Endothelial cell of umbilical vein (primary cell): ENCODE results near the gene VWCE. TPM values are rescaled to one million over a fixed set of nuclear protein-coding genes. Genes with fewer than 3 reads are reported as not detected.

ENCODE experiments used
- BruUV-seq: library from RNA; stranded (reverse); fragments of 400-500 nt; replicated peaks from 2 replicates; lab custom pipeline; 2021; lab: Mats Ljungman, UMichigan
- CTCF ChIA-PET: fragments of 300-600, 350-600 bp; sonication (Branson Sonifier 250); formaldehyde crosslinking; loops from one replicate; lab custom pipeline; 2021; ENCODE audit warnings: antibody characterized with exemption, inconsistent platforms; lab: Charles Lee
- POLR2A ChIA-PET: fragments of 300-600, 350-600 bp; sonication (Branson Sonifier 250); formaldehyde crosslinking; loops from one replicate; lab custom pipeline; 2021; ENCODE audit warnings: antibody characterized with exemption, inconsistent platforms; lab: Charles Lee
- DNase-seq: peaks from one replicate; pipeline ENCODE4 v3.0.0-alpha.2; 2011; ENCODE audit warnings: low read depth, low spot score
- FAIRE-seq: peaks from 2 replicates; lab custom pipeline; 2011; peaks lifted over from hg19 to GRCh38; lab: Jason Lieb, UNC
- H2AFZ ChIP-seq: 2 replicates; pipeline ENCODE4 v1.6.0; 2012; ENCODE audit warnings: low read depth, low read length, control low read depth, inconsistent platforms
- H3K27ac ChIP-seq: 2 replicates; pipeline ENCODE4 v1.5.1; 2011; ENCODE audit warnings: low read depth, mild to moderate bottlenecking, control low read depth, low read length, moderate library complexity; ENCODE audit not compliant: insufficient read depth
- H3K27me3 ChIP-seq, 2 experiments: 2 replicates each; pipeline versions ENCODE4 v1.6.0 to v1.6.1; 2011; ENCODE audit warnings: low read length in 2 of 2, mixed read lengths in 1 of 2; ENCODE audit not compliant: control insufficient read depth in 2 of 2, insufficient read depth in 2 of 2
- H3K36me3 ChIP-seq, 2 experiments: 2 replicates in 1 of 2; 3 replicates in 1 of 2; pipeline ENCODE4 v1.5.1; 2011; ENCODE audit warnings: low read length in 2 of 2, mild to moderate bottlenecking in 1 of 2, moderate library complexity in 1 of 2; ENCODE audit not compliant: control insufficient read depth in 2 of 2, insufficient read depth in 2 of 2; ENCODE audit errors: extremely low read depth in 1 of 2
- H3K4me1 ChIP-seq: 3 replicates; pipeline ENCODE4 v1.5.1; 2011; ENCODE audit warnings: mild to moderate bottlenecking, low read length; ENCODE audit not compliant: control insufficient read depth, insufficient read depth; ENCODE audit errors: extremely low read depth
- H3K4me2 ChIP-seq: 2 replicates; pipeline ENCODE4 v1.6.1; 2011; ENCODE audit warnings: low read length, control low read depth, mixed read lengths; ENCODE audit not compliant: insufficient read depth
- H3K4me3 ChIP-seq, 3 experiments: fragments of 200-600 bp in 1 of 3; sonication (generic), shearing (Covaris generic) in 1 of 3; replicated peaks in 1 of 3; 2 replicates each; pipeline ENCODE4 v1.5.1; 2011 to 2016; ENCODE audit warnings: control low read depth in 3 of 3, low read length in 3 of 3, mild to moderate bottlenecking in 2 of 3, inconsistent platforms in 1 of 3, low read depth in 1 of 3, moderate library complexity in 1 of 3; ENCODE audit not compliant: insufficient read depth in 1 of 3
- H3K79me2 ChIP-seq: 2 replicates; pipeline ENCODE4 v1.6.0; 2012; ENCODE audit warnings: low read length, inconsistent platforms; ENCODE audit not compliant: control insufficient read depth, insufficient read depth
- H3K9ac ChIP-seq: replicated peaks from 2 replicates; pipeline ENCODE3; 2011; ENCODE audit warnings: low read length, control low read depth; ENCODE audit not compliant: insufficient read depth; ENCODE audit errors: extremely low read depth
- H3K9me1 ChIP-seq: replicated peaks from 3 replicates; pipeline ENCODE4 v1.6.0; 2011; ENCODE audit warnings: mild to moderate bottlenecking, low read length; ENCODE audit not compliant: control insufficient read depth, insufficient read depth; ENCODE audit errors: extremely low read depth
- H3K9me3 ChIP-seq: replicated peaks from 2 replicates; pipeline ENCODE4 v1.5.1; 2012; ENCODE audit warnings: low read length, inconsistent platforms; ENCODE audit not compliant: control insufficient read depth, insufficient read depth
- H4K20me1 ChIP-seq: replicated peaks from 2 replicates; pipeline ENCODE3; 2011; ENCODE audit warnings: mild to moderate bottlenecking, low read length; ENCODE audit not compliant: control insufficient read depth, insufficient read depth; ENCODE audit errors: extremely low read depth
- EZH2 ChIP-seq: IDR thresholded peaks from 2 replicates; pipeline ENCODE4 v1.6.1; 2012; ENCODE audit warnings: borderline replicate concordance, low read depth, mild to moderate bottlenecking, moderate library complexity, low read length, inconsistent platforms; ENCODE audit not compliant: severe bottlenecking
- FOS ChIP-seq: IDR thresholded peaks from 2 replicates; pipeline ENCODE4 v1.6.1; 2011; ENCODE audit warnings: mild to moderate bottlenecking, low read length, moderate library complexity, borderline replicate concordance; ENCODE audit not compliant: insufficient read depth
- GATA2 ChIP-seq: IDR thresholded peaks from 2 replicates; pipeline ENCODE4 v1.7.0; 2011; ENCODE audit warnings: low read depth, mild to moderate bottlenecking, moderate library complexity, mixed read lengths, low read length; ENCODE audit not compliant: insufficient read length, insufficient read depth
- JUN ChIP-seq: IDR thresholded peaks from 2 replicates; pipeline ENCODE4 v1.6.1; 2011; ENCODE audit warnings: borderline replicate concordance, low read depth; ENCODE audit not compliant: insufficient read length, insufficient read depth
- MYC ChIP-seq: IDR thresholded peaks from one replicate; pipeline ENCODE4 v1.6.1; 2011; ENCODE audit warnings: mild to moderate bottlenecking, low read depth, low read length
- POLR2A ChIP-seq: IDR thresholded peaks from 2 replicates; pipeline ENCODE4 v1.6.1; 2012; ENCODE audit warnings: low read depth, mild to moderate bottlenecking, control low read depth, low read length
- POLR2AphosphoS5 ChIP-seq: IDR thresholded peaks from 2 replicates; pipeline ENCODE4 v1.6.1; 2012; ENCODE audit warnings: low read depth, mild to moderate bottlenecking, control low read depth, low read length, moderate library complexity; ENCODE audit not compliant: insufficient read depth
- dilution Hi-C: fragments of 300-500 bp; cut with MboI; formaldehyde crosslinking; loops from one replicate; pipeline ENCODE4 v1.15.0; 2019; ENCODE audit warnings: low sequenced_read_pairs; ENCODE audit not compliant: extremely low pct_ligation_motif_present
- intact Hi-C: fragments of 100-400 bp; cut with micrococcal nuclease; formaldehyde crosslinking; loops from one replicate; pipeline ENCODE4 v1.10.0; 2022
- polyA plus RNA-seq, 4 experiments: library from polyadenylated mRNA; depleted of rRNA in 3 of 4; stranded (reverse) in 3 of 4; unstranded in 1 of 4; fragments of >200 nt; gene quantifications; 2 replicates each; pipeline versions ENCODE4 v1.2.1 to v1.2.3, GENCODE V29; 2011 to 2012; ENCODE audit warnings: missing spikeins in 1 of 4
- total RNA-seq: library from RNA; stranded (reverse); gene quantifications from 2 replicates; pipeline ENCODE4 v1.2.3, GENCODE V29; 2021
- TF ChIP-seq, protein P1 (sequence below): IDR thresholded peaks from 2 replicates; pipeline ENCODE4 v1.6.1; 2011; ENCODE audit not compliant: insufficient read depth, insufficient read length
- TF ChIP-seq, protein P2 (sequence below), 2 donors: IDR thresholded peaks; 1 replicate in 1 of 2; 2 replicates in 1 of 2; pipeline ENCODE4 v1.5.1; 2011; ENCODE audit warnings: low read length in 2 of 2, mild to moderate bottlenecking in 2 of 2, moderate library complexity in 2 of 2, control low read depth in 1 of 2, inconsistent platforms in 1 of 2, low read depth in 1 of 2; ENCODE audit not compliant: insufficient read depth in 1 of 2; ENCODE audit errors: extremely low read depth in 1 of 2

Gene VWCE
- total and polyA plus RNA-seq, 2 donors (not counting 3 experiments of a cell fraction or from before 2014, with no cell fraction given) = 6.5 to 14.4 TPM

DNA sequence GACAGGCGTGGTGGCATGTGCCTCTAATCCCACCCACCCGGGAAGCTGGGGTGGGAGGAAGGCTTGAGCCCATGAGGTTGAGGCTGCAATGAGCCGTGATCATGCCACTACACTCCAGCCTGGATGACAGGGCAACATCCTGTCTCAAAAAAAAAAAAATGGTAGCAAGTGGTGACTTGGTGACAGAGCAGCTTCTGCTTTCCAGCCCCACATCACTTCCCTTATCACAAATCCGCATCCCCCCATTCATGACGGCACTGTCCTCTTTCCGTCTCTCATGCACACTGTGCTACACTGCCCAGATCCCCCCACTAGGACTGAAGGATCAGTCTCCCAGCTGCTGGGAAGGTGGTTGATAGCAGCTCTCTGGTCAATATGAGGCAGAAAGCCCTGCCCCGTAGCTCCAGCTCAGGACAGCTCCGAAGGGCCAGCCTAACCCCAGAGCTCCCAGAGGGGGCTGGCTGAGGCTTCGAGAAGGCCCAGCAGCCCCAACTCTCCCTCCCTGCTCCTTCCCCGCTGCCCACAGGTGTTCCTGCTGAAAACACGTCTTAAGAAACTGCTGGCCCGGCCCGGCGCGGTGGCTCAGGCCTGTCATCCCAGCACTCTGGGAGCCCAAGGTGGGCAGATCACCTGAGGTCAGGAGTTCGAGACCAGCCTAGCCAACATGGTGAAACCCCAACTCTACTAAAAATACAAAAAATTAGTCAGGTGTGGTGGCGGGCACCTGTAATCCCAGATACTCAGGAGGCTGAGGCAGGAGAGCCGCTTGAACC lies 38.2 kb downstream of the VWCE start:
- DNase-seq (no peak), FAIRE-seq (no peak)
- Histone ChIP-seq H2AFZ (no peak overlapping the region), H3K4me3 (no peak overlapping the region), H4K20me1 (no peaks in the 10 kb centered on the region), H3K36me3 (no peaks in the 10 kb centered on the region), H3K79me2 (no peaks in the 10 kb centered on the region), H3K4me1 (no peaks in the 10 kb centered on the region), H3K4me2 (no peak overlapping the region), H3K27ac (no peak overlapping the region), H3K9me3 (no peaks in the 10 kb centered on the region), H3K9ac (no peak overlapping the region), H3K27me3 (peaks cover 0 to 1% of the 10 kb centered on the region in 2 experiments), H3K9me1 (no peaks in the 10 kb centered on the region)
- dilution Hi-C loops = no loop called here
- POLR2A ChIA-PET = no interaction called here
- no TSS peak for BruUV-seq
- CTCF ChIA-PET = interaction anchor here (1.5 to 2.2 kb wide), 2 partner anchors 38 to 129 kb away, joined by 3 to 8 read pairs; partner anchors contain the start of gene VWCE
- intact Hi-C loops = loop anchor here (10.0 kb wide), 1 partner anchor 78 kb away; the partner anchor contains the start of genes DDB1 and TKFC
- TF ChIP-seq MYC (no peak), POLR2AphosphoS5 (no peak), GATA2 (no peak), POLR2A (no peak), JUN (no peak), EZH2 (no peak), FOS (no peak)
- TF ChIP-seq, protein P1, sequence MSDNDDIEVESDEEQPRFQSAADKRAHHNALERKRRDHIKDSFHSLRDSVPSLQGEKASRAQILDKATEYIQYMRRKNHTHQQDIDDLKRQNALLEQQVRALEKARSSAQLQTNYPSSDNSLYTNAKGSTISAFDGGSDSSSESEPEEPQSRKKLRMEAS = no peak
- TF ChIP-seq, protein P2, sequence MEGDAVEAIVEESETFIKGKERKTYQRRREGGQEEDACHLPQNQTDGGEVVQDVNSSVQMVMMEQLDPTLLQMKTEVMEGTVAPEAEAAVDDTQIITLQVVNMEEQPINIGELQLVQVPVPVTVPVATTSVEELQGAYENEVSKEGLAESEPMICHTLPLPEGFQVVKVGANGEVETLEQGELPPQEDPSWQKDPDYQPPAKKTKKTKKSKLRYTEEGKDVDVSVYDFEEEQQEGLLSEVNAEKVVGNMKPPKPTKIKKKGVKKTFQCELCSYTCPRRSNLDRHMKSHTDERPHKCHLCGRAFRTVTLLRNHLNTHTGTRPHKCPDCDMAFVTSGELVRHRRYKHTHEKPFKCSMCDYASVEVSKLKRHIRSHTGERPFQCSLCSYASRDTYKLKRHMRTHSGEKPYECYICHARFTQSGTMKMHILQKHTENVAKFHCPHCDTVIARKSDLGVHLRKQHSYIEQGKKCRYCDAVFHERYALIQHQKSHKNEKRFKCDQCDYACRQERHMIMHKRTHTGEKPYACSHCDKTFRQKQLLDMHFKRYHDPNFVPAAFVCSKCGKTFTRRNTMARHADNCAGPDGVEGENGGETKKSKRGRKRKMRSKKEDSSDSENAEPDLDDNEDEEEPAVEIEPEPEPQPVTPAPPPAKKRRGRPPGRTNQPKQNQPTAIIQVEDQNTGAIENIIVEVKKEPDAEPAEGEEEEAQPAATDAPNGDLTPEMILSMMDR (IDR thresholded peaks at IDR 0.05; ENCODE audit: extremely low read depth in 1 of 2, insufficient read depth in 1 of 2, low read depth in 1 of 2, low read length in 2 of 2) = no peak
